HepG2 (cell line): ENCODE results near the gene GIN1.

Source experiments
- KAT8 ChIP-seq: IDR thresholded peaks from 2 replicates; pipeline ENCODE4 v1.6.1; 2016; ENCODE audit warnings: missing genetic modification reagents, missing compliant biosample characterization
- MAZ ChIP-seq, 2 experiments: sonication (generic) in 1 of 2; formaldehyde crosslinking in 1 of 2; IDR thresholded peaks; 2 replicates each; pipeline versions ENCODE4 v1.5.0 to v1.6.1; 2012 to 2020; ENCODE audit warnings: low read depth in 2 of 2, mild to moderate bottlenecking in 2 of 2, borderline replicate concordance in 1 of 2, improper control_type of control experiment in 1 of 2, low read length in 1 of 2, missing genetic modification reagents in 1 of 2, moderate library complexity in 1 of 2
- PCBP1 ChIP-seq: fragments of 200-400 bp; formaldehyde crosslinking; IDR thresholded peaks from 2 replicates; pipeline ENCODE4 v1.6.1; 2017; ENCODE audit warnings: mild to moderate bottlenecking, low read depth, low read length, borderline replicate concordance
- POLR2A ChIP-seq, 2 experiments: IDR thresholded peaks; 2 replicates each; pipeline ENCODE4 v1.6.1; 2011; ENCODE audit warnings: low read depth in 2 of 2, low read length in 2 of 2, mild to moderate bottlenecking in 1 of 2, moderate library complexity in 1 of 2; ENCODE audit not compliant: insufficient read depth in 1 of 2
- SRSF9 ChIP-seq: fragments of 200-400 bp; formaldehyde crosslinking; IDR thresholded peaks from 2 replicates; pipeline ENCODE4 v1.6.1; 2018; ENCODE audit warnings: borderline replicate concordance, mild to moderate bottlenecking, low read depth, low read length; ENCODE audit not compliant: insufficient read depth, poor library complexity, severe bottlenecking
- ZBTB2 ChIP-seq: sonication (generic); formaldehyde crosslinking; IDR thresholded peaks from 2 replicates; pipeline ENCODE4 v1.8.0; 2022; ENCODE audit warnings: low read depth, missing genetic modification reagents
- ZBTB26 ChIP-seq: IDR thresholded peaks from 2 replicates; pipeline ENCODE4 v1.6.1; 2016; ENCODE audit warnings: missing compliant biosample characterization, missing genetic modification reagents, borderline replicate concordance
- ZNF770 ChIP-seq: sonication (generic); formaldehyde crosslinking; IDR thresholded peaks from 2 replicates; pipeline ENCODE4 v1.5.0; 2020; ENCODE audit warnings: mild to moderate bottlenecking, missing genetic modification reagents
- ZXDC ChIP-seq: sonication (generic); formaldehyde crosslinking; IDR thresholded peaks from 2 replicates; pipeline ENCODE4 v1.5.0; 2020; ENCODE audit warnings: mild to moderate bottlenecking, missing genetic modification reagents

GRCh38 chr5:103128202-103128601 is 8.3 kb upstream of the GIN1 start:
- TF ChIP-seq KAT8 (CRISPR knock-in tag) (no peak), POLR2A (IDR thresholded peaks at IDR 0.05; ENCODE audit: insufficient read depth in 1 of 2, low read depth in 2 of 2, low read length in 2 of 2) (no peak), SRSF9 (no peak), ZBTB26 (CRISPR knock-in tag) (no peak), MAZ (IDR thresholded peaks at IDR 0.05; ENCODE audit: borderline replicate concordance, low read depth, low read length) (no peak), MAZ (CRISPR knock-in tag; IDR thresholded peaks at IDR 0.05; ENCODE audit: low read depth) (no peak), ZNF770 (no peak), ZBTB2 (CRISPR knock-in tag) (no peak), PCBP1 (no peak), ZXDC (CRISPR knock-in tag) (no peak)
